Kidney capillary endothelial cell (primary cell): Measurements from ENCODE around the gene AHRR.
"Not testable (repeated sequence)": the region's sequence is repeated elsewhere in the genome, so short reads cannot be mapped to it uniquely, and the experiment has no call there.

Experiments
- DNase-seq: peaks from one replicate; pipeline ENCODE4 v3.0.0-alpha.2; 2018; ENCODE audit warnings: low spot score

AHRR gene

GRCh38 chr5:475704-476101 lies 154.2 kb downstream of the AHRR start:
- no peak for DNase-seq

DNA sequence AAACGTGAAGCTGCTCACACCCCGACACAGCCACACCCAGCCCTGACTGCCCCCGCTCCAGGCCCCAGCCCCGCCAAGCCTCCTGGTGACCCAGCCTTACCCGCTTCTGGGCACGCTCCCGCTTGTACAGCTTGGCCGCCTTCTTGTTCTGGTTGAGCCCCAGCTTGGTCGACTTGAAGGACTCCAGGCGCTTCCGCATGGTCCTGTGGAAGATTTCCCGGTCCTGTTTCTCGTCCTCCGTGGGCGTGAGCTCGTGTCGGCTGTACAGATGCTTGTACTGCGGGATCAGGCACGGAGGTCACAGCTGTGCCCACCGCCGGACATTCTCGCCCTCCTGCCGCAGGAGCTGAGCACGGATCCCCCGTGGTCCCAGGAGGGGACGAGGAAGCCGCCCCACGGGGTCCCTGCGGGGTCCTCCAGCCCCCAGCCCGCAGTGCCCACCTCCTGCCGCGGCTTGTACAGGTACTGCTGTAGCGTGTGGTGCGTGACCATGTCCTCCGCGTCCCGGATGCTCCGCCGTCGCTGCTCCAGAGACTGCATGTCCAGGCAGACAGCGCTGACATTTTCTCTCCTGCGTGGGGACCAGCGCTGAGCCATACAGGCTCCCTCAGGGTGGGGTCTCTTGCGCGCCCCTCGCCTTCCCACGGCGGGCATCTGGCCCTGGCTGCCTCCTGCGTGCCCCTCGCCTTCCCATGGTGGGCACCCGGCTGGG lies 154.7 kb downstream of the AHRR start:
- no peak for DNase-seq

DNA sequence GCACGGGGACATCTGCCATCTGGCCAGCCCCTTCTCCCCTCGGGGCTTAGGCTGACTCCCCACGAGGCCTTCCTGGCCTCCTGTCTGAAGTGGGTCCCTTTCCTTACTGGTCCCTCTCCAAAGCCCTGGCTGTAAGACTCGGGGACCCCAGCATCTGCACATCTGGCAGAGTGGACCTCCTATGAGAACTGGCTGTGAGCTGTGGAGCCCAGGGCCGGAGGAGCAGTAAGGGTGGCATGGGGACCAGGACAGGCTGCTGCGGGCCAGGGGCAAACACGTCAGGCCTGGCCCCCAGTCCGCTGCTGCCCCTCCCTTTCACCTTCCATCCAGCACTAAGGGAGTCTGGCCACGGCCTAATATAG lies 155.3 kb downstream of the AHRR start:
- DNase-seq: no peak

DNA sequence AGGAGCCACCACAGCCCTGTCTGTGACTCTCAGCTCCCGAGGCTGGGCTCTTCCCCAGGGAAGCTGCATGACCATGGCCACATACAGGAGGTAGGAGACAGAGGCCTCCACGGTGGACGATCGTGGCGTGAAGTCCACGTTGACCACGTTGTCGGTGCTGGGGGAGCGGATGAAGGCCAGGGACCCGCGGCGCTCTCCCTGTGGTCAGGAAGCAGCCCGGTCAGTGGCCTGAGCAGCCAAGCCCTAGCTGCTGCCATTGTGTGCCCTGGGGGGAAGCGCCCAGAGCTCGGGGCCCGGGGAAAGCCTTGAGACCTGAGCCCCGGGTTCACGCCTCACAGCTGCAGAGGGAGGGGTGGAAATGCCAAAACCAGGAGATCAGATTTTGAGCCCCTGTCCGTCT lies 155.7 kb downstream of the AHRR start:
- no peak for DNase-seq

DNA sequence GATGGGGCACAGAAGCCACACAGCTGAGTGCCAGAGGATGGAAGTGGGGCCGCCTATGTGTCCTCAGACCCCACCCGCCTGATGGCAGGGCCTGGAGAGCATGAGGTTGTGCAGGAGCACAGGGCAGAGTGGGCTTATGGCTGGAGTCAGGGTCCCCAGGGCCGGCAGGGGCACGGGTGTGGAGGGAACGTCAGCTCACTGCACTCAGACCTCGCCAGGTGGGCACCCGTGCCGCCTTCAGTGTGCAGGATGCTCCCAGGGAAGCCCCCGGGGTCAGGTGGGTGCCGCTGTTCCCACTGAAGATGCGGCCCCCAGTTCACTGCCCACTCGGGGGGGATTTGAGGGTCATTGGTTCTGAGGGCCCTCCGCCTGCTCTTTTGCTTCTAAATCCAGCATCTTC lies 156.4 kb downstream of the AHRR start:
- DNase-seq: no peak

GRCh38 chr5:478369-478981 lies 157.0 kb downstream of the AHRR start:
- no peak for DNase-seq

- DNase-seq: no peak
These were observed 157.5 kb downstream of the AHRR start for GRCh38 chr5:478982-479535.

GRCh38 chr5:479566-480319 lies 158.2 kb downstream of the AHRR start:
- DNase-seq: no peak

DNA sequence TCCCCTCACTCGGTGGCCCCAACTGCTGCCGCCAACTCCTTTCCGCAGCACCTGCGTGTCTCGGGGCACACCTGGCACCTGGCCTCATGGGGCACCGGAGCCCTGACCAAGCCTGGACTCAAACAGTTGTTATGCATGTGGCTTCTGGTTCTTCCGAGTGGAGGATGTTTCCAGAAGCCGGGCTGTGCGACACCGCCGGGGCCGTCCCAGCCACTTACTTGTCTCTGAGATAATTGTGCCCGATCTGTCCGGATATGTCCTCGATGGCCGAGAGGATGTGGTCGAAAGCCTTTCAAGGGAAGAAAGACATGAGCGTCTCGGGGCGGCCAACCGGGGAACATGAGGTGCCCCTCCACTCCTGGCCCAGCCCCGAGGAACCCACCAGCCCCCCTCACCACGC lies 159.8 kb downstream of the AHRR start:
- no peak for DNase-seq

DNA sequence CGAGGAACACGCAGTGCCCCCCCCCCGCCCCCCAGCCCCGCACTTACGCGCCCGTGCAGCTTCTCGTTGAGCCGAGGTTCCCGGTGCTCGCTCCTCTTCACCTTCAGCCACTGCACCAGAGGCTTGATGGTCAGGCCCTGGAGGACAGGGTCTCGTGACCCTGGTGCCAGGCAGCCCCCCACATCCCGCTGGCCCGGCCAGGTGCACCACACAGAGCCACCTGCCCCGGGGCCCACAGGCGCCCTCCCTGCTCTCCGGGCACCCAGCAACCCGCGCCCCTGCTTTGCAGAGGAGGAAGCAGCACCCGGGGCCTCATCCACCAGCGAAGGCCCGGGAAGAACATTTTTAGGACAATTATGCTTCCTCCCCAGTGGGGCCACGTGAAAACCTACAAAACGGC lies 160.5 kb downstream of the AHRR start:
- no peak for DNase-seq

- DNase-seq: no peak
These were observed 161.0 kb downstream of the AHRR start for GRCh38 chr5:482506-482905.

GRCh38 chr5:483011-483410 lies 161.5 kb downstream of the AHRR start:
- DNase-seq: no peak

DNA sequence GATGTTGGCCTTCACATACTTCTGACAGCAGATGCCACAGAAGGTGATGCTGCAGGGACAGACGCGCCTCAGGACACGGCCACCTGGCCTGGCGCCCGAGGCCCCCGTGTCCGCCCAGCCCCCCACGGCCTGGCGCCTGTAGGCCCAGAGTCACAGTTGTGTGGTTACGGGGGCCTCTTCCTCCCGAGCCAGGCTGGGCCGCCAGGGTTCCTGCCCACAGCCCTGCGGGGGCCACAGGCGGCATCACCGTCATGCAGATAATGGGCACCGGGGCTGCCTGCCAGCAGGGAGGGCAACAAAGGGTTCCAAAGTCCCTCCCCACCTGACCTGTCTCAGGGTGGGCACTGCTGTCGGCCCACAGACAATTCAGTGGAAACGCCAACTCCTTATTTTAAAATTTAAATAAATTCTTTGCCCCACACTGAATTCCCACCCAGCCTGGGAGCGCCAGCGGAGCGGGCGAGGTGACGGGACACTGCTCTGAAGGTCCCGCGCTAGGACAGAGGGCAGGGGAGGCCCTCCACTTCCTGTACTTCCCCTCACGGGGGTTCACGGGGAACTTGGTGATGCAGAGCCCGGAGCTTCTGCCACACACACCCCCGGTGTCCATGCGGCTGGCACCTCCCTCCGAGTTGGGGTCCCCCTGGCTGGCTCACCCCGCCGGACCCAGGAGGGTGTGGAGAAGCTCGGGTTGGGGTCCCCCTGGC lies 162.1 kb downstream of the AHRR start:
- no peak for DNase-seq

DNA sequence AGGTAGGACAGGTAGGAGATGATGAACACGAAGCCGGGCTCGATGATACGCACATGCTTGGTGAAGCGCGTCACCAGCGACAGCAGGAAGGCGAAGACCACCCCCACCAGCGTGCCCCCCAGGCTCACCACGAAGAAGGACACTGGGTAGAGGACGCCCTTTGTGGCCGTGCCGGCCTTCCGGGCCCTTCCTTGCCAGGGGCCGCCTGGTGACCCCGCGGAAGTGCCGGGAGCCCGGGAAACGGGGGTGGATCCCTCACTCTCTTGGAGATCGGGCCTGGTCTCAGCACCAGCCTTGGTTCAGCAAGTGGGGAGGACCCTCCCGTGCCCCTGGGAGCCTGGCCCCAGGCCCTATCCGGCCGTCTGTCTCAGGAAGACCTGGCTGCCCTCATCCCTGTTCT lies 163.0 kb downstream of the AHRR start:
- no peak for DNase-seq

GRCh38 chr5:485113-485945 lies 163.8 kb downstream of the AHRR start:
- DNase-seq: no peak

DNA sequence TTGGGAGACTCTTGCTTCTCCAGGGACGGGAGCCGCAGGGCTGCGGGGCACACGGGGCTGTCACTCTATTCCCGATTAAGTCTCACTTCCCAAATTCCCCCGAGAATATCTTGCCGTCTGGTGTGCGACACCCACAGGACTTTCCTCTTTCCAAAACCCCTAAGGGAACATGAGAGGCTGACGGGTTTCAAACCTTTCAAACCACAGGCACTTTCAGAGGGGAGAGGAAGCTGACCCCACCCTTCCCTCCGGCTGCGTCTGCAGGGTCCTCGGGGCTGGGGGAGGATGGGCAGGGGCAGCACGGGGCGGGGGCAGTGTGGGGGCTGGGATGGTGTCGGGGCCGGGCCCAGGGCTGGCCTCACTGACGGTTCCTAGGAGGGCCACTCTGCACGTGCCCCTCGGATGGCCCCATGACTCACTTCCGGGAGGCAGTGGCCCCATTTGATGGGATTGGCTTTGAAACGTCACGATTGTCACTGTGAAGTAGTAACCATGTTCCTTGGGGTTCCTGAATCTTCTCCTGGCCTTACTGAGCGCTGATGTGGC lies 164.5 kb downstream of the AHRR start:
- no peak for DNase-seq

DNA sequence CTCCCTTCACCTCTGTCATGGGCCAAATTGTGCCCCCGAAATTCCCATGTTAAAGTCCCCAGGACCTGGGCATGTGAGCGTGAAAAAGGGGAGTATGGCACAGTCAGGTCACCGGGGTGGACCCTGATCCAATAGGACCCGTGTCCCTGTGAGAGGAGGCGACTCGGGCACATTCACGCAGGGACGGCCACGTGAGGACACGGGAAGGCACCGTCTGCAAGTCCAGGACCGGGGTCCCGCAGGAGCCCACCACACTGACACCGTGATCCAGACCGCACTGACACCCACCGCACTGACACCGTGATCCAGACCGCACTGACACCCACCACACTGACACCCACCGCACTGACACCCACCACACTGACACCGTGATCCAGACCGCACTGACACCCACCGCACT lies 165.1 kb downstream of the AHRR start:
- not testable (repeated sequence) for DNase-seq
